Kidney epithelial cell (primary cell): ENCODE results near the gene PUS1. TPM values are rescaled to one million over a fixed set of nuclear protein-coding genes. Genes with fewer than 3 reads are reported as not detected.

ENCODE experiments used
- DNase-seq: peaks from one replicate; pipeline ENCODE4 v3.0.0-alpha.2; 2010; ENCODE audit warnings: low read depth
- H3K27me3 ChIP-seq: 2 replicates; pipeline ENCODE4 v1.6.0; 2011; ENCODE audit warnings: low read length; ENCODE audit not compliant: control insufficient read depth, insufficient read depth
- H3K36me3 ChIP-seq: 2 replicates; pipeline ENCODE4 v1.5.1; 2011; ENCODE audit warnings: low read length; ENCODE audit not compliant: control insufficient read depth, insufficient read depth
- H3K4me3 ChIP-seq: 2 replicates; pipeline ENCODE4 v1.5.1; 2011; ENCODE audit warnings: low read depth, mild to moderate bottlenecking, control low read depth, low read length
- total RNA-seq: library from RNA; depleted of rRNA; stranded (reverse); fragments of >200 nt; gene quantifications from 2 replicates; pipeline ENCODE4 v1.2.3, GENCODE V29; 2015
- TF ChIP-seq, protein P1 (sequence below): IDR thresholded peaks from 2 replicates; pipeline ENCODE4 v1.5.1; 2011; ENCODE audit warnings: mild to moderate bottlenecking, moderate library complexity, low read length, control low read depth, inconsistent platforms; ENCODE audit not compliant: insufficient read depth, poor library complexity, severe bottlenecking

The PUS1 gene
- total RNA-seq, 1 donor from 2014 or later = 22.9 TPM

DNA sequence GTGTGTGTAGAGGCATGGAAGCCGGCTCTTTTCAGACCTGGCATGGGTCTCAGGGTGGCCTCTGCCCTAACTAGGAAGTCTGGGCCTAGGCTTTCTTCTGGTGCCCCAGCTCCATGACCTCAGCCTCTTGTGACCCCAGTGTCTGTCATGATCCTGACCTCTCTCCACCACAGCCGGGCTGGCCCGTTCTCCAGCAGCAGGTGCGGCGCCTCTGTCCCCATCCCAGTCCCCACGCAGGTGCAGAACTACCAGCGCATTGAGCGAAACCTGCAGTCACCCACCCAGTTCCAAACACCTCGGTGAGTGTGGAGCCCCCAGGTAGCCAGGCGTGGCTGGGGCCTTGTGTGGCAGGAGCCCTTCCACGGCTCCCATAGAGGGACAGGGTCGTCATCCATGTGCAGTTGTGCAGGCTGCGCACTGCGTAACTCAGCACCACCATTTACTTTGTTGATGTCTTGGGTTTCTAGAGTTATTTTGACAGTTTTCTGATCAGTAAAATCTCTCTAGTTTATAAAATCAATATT lies 14.8 kb upstream of the PUS1 start:
- no peak for DNase-seq
- Histone ChIP-seq H3K4me3 (no peak overlapping the region), H3K36me3 (peaks cover 3% of the 10 kb centered on the region), H3K27me3 (no peaks in the 10 kb centered on the region)
- TF ChIP-seq, protein P1, sequence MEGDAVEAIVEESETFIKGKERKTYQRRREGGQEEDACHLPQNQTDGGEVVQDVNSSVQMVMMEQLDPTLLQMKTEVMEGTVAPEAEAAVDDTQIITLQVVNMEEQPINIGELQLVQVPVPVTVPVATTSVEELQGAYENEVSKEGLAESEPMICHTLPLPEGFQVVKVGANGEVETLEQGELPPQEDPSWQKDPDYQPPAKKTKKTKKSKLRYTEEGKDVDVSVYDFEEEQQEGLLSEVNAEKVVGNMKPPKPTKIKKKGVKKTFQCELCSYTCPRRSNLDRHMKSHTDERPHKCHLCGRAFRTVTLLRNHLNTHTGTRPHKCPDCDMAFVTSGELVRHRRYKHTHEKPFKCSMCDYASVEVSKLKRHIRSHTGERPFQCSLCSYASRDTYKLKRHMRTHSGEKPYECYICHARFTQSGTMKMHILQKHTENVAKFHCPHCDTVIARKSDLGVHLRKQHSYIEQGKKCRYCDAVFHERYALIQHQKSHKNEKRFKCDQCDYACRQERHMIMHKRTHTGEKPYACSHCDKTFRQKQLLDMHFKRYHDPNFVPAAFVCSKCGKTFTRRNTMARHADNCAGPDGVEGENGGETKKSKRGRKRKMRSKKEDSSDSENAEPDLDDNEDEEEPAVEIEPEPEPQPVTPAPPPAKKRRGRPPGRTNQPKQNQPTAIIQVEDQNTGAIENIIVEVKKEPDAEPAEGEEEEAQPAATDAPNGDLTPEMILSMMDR = no peak

DNA sequence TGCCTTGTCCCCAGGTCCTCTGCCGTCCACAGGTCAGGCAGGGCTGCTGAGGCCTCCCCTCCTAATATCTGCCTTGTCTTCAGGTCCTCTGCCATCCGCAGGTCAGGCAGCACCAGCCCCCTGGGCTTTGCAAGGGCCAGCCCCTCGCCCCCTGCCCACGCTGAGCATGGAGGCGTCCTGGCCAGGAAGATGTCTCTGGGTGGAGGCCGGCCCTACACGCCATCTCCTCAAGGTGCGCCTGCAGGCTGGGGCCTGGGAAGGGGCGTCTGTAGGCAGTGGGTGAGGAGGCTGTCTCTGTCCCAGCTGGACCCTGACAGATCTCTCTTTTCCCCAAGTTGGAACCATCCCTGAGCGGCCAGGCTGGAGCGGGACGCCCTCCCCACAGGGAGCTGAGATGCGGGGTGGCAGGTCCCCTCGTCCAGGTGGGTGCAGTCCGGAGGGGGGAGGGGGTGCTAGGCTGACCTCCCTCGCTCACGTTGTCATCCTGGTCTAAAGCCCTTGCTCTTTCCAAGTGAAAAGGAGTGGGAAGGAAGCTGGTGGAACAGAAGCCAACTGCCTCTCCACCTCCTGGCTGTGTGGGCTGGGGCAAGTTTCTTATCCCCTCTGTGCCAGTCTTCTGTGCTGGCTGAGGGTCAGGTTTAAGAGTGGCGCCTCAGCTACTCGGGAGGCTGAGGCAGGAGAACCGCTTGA lies 13.9 kb upstream of the PUS1 start:
- TF ChIP-seq, protein P1 = no peak
- peaks cover 3% of the 10 kb centered on the region for H3K36me3 ChIP-seq
- DNase-seq = no peak

DNA sequence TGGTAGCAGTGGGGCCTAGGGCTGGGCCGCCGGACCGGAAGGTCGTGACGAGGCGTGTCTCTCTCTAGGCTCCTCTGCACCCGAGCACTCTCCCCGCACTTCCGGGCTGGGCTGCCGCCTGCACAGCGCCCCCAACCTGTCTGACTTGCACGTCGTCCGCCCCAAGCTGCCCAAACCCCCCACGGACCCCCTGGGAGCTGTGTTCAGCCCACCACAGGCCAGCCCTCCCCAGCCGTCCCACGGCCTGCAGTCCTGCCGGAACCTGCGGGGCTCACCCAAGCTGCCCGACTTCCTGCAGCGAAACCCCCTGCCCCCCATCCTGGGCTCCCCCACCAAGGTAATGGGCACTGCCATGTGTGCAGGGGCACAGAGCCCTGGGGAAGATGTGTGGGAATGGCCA lies 13.3 kb upstream of the PUS1 start:
- Histone ChIP-seq H3K4me3 (no peak overlapping the region), H3K27me3 (no peaks in the 10 kb centered on the region), H3K36me3 (peaks cover 3% of the 10 kb centered on the region)
- TF ChIP-seq, protein P1 = no peak
- no peak for DNase-seq

More for the DNA sequence above, 13.9 kb upstream of the PUS1 start:
- H3K27me3 ChIP-seq = no peaks in the 10 kb centered on the region
- no peak overlapping the region for H3K4me3 ChIP-seq

DNA sequence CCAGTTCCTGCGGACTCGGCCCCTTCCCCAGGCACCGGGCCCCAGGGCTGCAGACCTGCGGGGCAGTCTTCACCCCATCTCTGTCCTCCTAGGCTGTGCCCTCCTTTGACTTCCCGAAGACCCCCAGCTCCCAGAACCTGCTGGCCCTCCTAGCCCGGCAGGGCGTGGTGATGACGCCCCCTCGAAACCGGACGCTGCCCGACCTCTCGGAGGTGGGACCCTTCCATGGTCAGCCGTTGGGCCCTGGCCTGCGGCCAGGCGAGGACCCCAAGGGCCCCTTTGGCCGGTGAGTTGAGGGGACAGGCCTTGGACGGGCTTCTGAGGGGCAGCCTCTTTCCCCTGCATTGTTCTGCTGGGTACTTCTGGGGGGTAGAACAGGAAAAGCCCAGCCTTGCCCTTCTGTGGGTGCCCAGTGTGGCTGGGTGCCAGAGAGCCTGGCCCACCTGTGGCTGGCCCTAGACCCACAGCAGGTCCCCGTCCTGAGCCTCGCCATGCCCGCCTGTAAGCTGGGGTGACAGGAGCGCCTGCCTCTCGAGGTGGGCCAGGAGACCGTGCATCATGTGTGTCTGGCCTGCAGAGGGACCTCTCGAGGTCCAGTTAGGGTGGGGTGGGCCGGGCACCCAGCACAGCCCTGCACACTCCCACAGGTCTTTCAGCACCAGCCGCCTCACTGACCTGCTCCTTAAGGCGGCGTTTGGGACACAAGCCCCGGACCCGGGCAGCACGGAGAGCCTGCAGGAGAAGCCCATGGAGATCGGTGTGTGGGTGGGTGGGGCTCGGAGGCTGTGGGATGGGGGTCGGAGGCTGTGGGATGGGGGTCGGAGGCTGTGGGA lies 12.6 kb upstream of the PUS1 start:
- DNase-seq = no peak
- Histone ChIP-seq H3K4me3 (no peak overlapping the region), H3K36me3 (peaks cover 3% of the 10 kb centered on the region), H3K27me3 (no peaks in the 10 kb centered on the region)
- TF ChIP-seq, protein P1 = no peak

DNA sequence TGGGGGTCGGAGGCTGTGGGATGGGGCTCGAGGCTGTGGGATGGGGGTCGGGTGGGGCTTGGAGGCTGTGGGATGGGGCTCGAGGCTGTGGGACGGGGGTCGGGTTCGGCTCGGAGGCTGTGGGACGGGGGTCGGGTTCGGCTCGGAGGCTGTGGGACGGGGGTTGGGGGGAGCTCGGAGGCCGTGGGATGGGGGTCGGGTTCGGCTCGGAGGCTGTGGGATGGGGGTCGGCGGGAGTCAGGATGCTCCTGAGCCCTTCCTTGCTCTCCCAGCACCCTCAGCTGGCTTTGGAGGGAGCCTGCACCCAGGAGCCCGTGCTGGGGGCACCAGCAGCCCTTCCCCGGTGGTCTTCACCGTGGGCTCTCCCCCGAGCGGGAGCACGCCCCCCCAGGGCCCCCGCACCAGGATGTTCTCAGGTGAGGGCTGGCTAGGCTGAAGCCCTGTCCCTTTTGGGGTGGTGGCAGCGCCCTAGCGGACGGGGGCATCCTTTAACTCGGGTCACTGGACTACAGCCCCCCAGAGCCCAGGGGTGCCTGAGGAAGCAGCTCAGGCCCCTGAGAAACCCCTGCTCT lies 11.9 kb upstream of the PUS1 start:
- no peak for DNase-seq
- Histone ChIP-seq H3K4me3 (no peak overlapping the region), H3K36me3 (peaks cover 1% of the 10 kb centered on the region), H3K27me3 (no peaks in the 10 kb centered on the region)
- TF ChIP-seq, protein P1 = no peak
